BLaER1 (cell line): ENCODE measurements around the gene ANKRD13D.
A peak's percentile ranks its signal among the peaks of the same experiment; 100 is the strongest.
"Not testable (repeated sequence)": the region's sequence is repeated elsewhere in the genome, so short reads cannot be mapped to it uniquely, and the experiment has no call there.

Source experiments
- H3K27ac ChIP-seq: shearing (Covaris generic); formaldehyde crosslinking; 2 replicates; pipeline ENCODE4 v1.8.1; 2022
- H3K27me3 ChIP-seq: shearing (Covaris generic); formaldehyde crosslinking; 2 replicates; pipeline ENCODE4 v1.8.1; 2022
- H3K36me3 ChIP-seq: shearing (Covaris generic); formaldehyde crosslinking; 2 replicates; pipeline ENCODE4 v1.8.1; 2022
- H3K4me1 ChIP-seq: shearing (Covaris generic); formaldehyde crosslinking; 2 replicates; pipeline ENCODE4 v1.8.1; 2022
- H3K4me2 ChIP-seq: shearing (Covaris generic); formaldehyde crosslinking; 2 replicates; pipeline ENCODE4 v1.8.1; 2022
- H3K4me3 ChIP-seq: shearing (Covaris generic); formaldehyde crosslinking; 2 replicates; pipeline ENCODE4 v1.8.1; 2022
- H3K9ac ChIP-seq: shearing (Covaris generic); formaldehyde crosslinking; 2 replicates; pipeline ENCODE4 v1.8.1; 2022
- H3K9me3 ChIP-seq: shearing (Covaris generic); formaldehyde crosslinking; 2 replicates; pipeline ENCODE4 v1.8.1; 2022
- H4K20me1 ChIP-seq: shearing (Covaris generic); formaldehyde crosslinking; 2 replicates; pipeline ENCODE4 v1.8.1; 2022
- Cebpa-rat ChIP-seq: shearing (Covaris generic); IDR thresholded peaks from 2 replicates; pipeline ENCODE4 v1.8.1; 2022

The ANKRD13D gene

GRCh38 chr11:67250059-67251043, 38.8 kb upstream of the ANKRD13D start:
- H3K9me3 ChIP-seq: no peaks in the 10 kb centered on the region
- H3K9ac ChIP-seq: no peak overlapping the region
- no peak for TF ChIP-seq Cebpa-rat
- H3K4me2 ChIP-seq: no peak overlapping the region
- H3K4me1 ChIP-seq: no peaks in the 10 kb centered on the region
- peaks cover 98% of the 10 kb centered on the region for H3K36me3 ChIP-seq
- no peak overlapping the region for H3K27ac ChIP-seq
- no peak overlapping the region for H3K4me3 ChIP-seq
- H3K27me3 ChIP-seq: no peaks in the 10 kb centered on the region
- H4K20me1 ChIP-seq: peaks cover 93% of the 10 kb centered on the region

DNA sequence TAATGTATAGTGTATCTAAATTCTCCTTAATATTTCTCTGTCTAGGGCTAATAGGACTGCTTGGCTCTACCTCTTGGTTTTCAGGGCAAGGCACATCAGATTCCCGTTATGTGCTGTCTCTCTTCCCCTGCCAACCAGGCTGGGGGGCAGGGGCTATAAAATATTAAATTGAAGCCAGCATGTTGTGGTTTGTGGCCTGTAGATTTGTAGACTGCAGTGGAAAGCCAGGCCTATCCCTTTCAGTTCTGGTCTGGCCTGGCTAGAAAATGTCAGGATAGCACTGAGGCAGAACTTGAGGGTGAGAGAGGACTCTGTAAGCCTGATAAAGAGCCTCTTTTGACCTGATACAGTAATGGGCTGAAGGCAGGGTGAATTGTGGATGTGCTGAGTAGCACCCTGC, 37.3 kb upstream of the ANKRD13D start:
- peaks cover 5% of the 10 kb centered on the region for H3K4me1 ChIP-seq
- no peaks in the 10 kb centered on the region for H3K27me3 ChIP-seq
- H4K20me1 ChIP-seq: peaks cover 93% of the 10 kb centered on the region
- H3K9ac ChIP-seq: no peak overlapping the region
- peaks cover 98% of the 10 kb centered on the region for H3K36me3 ChIP-seq
- H3K27ac ChIP-seq: no peak overlapping the region
- no peak for TF ChIP-seq Cebpa-rat
- no peak overlapping the region for H3K4me2 ChIP-seq
- H3K4me3 ChIP-seq: no peak overlapping the region
- H3K9me3 ChIP-seq: no peaks in the 10 kb centered on the region

- H3K9me3 ChIP-seq: no peaks in the 10 kb centered on the region
- no peak overlapping the region for H3K4me3 ChIP-seq
- peaks cover 91% of the 10 kb centered on the region for H4K20me1 ChIP-seq
- TF ChIP-seq Cebpa-rat: no peak
- no peak overlapping the region for H3K27ac ChIP-seq
- H3K36me3 ChIP-seq: peaks cover 95% of the 10 kb centered on the region
- H3K4me1 ChIP-seq: peaks cover 13% of the 10 kb centered on the region
- no peak overlapping the region for H3K4me2 ChIP-seq
- H3K9ac ChIP-seq: no peak overlapping the region
- H3K27me3 ChIP-seq: no peaks in the 10 kb centered on the region
These were observed 36.3 kb upstream of the ANKRD13D start for GRCh38 chr11:67252831-67253239.

- TF ChIP-seq Cebpa-rat: no peak
- H3K9ac ChIP-seq: 0 out of 2 replicates have a peak overlapping the region, but pooled peaks have one; percentile 19
- peaks cover 80% of the 10 kb centered on the region for H4K20me1 ChIP-seq
- peaks cover 83% of the 10 kb centered on the region for H3K36me3 ChIP-seq
- H3K4me3 ChIP-seq: no peak overlapping the region
- H3K27me3 ChIP-seq: no peaks in the 10 kb centered on the region
- H3K9me3 ChIP-seq: no peaks in the 10 kb centered on the region
- H3K4me2 ChIP-seq: no peak overlapping the region
- H3K27ac ChIP-seq: no peak overlapping the region
- peaks cover 13% of the 10 kb centered on the region for H3K4me1 ChIP-seq
These were observed 35.1 kb upstream of the ANKRD13D start for GRCh38 chr11:67253872-67254624.

- Histone ChIP-seq H3K27ac (no peak overlapping the region), H3K36me3 (peaks cover 75% of the 10 kb centered on the region), H4K20me1 (peaks cover 75% of the 10 kb centered on the region), H3K4me1 (peaks cover 13% of the 10 kb centered on the region), H3K9ac (peak overlapping the region; percentile 19; the same call in 1 of the 2 replicates), H3K9me3 (no peaks in the 10 kb centered on the region), H3K4me3 (no peak overlapping the region), H3K4me2 (no peak overlapping the region), H3K27me3 (0 out of 2 replicates have a peak, but pooled peaks cover 3% of the 10 kb centered on the region)
- no peak for TF ChIP-seq Cebpa-rat
These were observed 34.3 kb upstream of the ANKRD13D start for GRCh38 chr11:67254798-67255197.

- Histone ChIP-seq H3K4me1 (peaks cover 13% of the 10 kb centered on the region), H3K4me3 (no peak overlapping the region), H3K27me3 (peaks cover 7% of the 10 kb centered on the region), H3K36me3 (peaks cover 70% of the 10 kb centered on the region), H3K27ac (no peak overlapping the region), H3K4me2 (no peak overlapping the region), H3K9me3 (no peaks in the 10 kb centered on the region), H4K20me1 (peaks cover 69% of the 10 kb centered on the region), H3K9ac (peak overlapping the region; percentile 19)
- TF ChIP-seq Cebpa-rat: no peak
These were observed 33.8 kb upstream of the ANKRD13D start for GRCh38 chr11:67255353-67255752.

DNA sequence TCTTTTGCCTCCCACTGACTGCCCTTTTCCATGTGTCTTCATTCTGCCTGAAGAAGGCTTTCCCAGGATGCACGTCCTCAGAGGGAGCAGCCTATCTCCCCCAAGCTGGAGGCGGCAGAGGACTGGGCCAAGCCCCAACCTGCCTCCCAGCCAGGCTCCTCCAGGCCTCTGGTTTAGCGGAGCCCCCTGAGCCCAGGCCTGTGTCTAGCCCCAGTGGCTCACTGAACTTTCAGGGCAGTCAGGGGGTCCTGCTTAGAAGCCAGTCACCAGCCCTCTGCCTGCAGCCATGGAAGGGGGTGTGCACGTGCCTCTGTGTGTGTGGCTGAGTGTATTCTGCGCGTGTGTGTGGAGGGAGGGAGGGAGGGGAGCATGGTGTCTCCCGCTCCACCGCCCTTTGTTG, 33.2 kb upstream of the ANKRD13D start:
- no peak overlapping the region for H3K27ac ChIP-seq
- no peak overlapping the region for H3K4me3 ChIP-seq
- H3K4me1 ChIP-seq: peaks cover 13% of the 10 kb centered on the region
- peaks cover 13% of the 10 kb centered on the region for H3K27me3 ChIP-seq
- peaks cover 64% of the 10 kb centered on the region for H4K20me1 ChIP-seq
- H3K9me3 ChIP-seq: no peaks in the 10 kb centered on the region
- TF ChIP-seq Cebpa-rat: no peak
- H3K9ac ChIP-seq: peak overlapping the region; percentile 19; the same call in 1 of the 2 replicates
- H3K4me2 ChIP-seq: no peak overlapping the region
- H3K36me3 ChIP-seq: peaks cover 65% of the 10 kb centered on the region

- no peak for TF ChIP-seq Cebpa-rat
- H4K20me1 ChIP-seq: peaks cover 56% of the 10 kb centered on the region
- H3K36me3 ChIP-seq: peaks cover 57% of the 10 kb centered on the region
- H3K27me3 ChIP-seq: peaks cover 19% of the 10 kb centered on the region
- H3K4me2 ChIP-seq: peak overlapping the region; percentile 26
- H3K27ac ChIP-seq: no peak overlapping the region
- peaks cover 18% of the 10 kb centered on the region for H3K4me1 ChIP-seq
- H3K9ac ChIP-seq: 0 out of 2 replicates have a peak overlapping the region, but pooled peaks have one; percentile 5
- H3K9me3 ChIP-seq: no peaks in the 10 kb centered on the region
- no peak overlapping the region for H3K4me3 ChIP-seq
These were observed 32.5 kb upstream of the ANKRD13D start for GRCh38 chr11:67256477-67257135.

DNA sequence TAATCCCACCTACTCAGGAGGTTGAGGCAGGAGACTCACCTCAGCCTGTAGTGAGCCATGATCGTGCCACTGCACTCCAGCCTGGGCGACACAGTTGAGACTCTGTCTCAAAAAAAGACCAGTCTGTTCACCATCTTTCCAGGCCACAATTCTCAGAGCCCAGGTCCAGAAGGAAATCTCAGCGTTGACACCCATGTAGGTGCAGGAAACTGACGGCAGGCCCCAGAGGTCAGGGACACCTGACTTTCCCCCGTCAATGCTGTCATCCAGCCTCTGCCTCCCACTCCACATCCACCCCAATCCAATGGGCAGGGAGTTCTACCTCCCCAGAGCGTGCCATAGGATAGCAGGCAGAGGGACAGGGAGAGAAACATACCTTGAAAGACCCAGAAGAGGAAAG, 28.7 kb upstream of the ANKRD13D start:
- no peak overlapping the region for H3K9ac ChIP-seq
- H3K36me3 ChIP-seq: peaks cover 19% of the 10 kb centered on the region
- no peak overlapping the region for H3K27ac ChIP-seq
- peaks cover 26% of the 10 kb centered on the region for H3K27me3 ChIP-seq
- H3K4me3 ChIP-seq: no peak overlapping the region
- no peak for TF ChIP-seq Cebpa-rat
- peaks cover 18% of the 10 kb centered on the region for H4K20me1 ChIP-seq
- H3K4me1 ChIP-seq: peaks cover 56% of the 10 kb centered on the region
- no peaks in the 10 kb centered on the region for H3K9me3 ChIP-seq
- no peak overlapping the region for H3K4me2 ChIP-seq

DNA sequence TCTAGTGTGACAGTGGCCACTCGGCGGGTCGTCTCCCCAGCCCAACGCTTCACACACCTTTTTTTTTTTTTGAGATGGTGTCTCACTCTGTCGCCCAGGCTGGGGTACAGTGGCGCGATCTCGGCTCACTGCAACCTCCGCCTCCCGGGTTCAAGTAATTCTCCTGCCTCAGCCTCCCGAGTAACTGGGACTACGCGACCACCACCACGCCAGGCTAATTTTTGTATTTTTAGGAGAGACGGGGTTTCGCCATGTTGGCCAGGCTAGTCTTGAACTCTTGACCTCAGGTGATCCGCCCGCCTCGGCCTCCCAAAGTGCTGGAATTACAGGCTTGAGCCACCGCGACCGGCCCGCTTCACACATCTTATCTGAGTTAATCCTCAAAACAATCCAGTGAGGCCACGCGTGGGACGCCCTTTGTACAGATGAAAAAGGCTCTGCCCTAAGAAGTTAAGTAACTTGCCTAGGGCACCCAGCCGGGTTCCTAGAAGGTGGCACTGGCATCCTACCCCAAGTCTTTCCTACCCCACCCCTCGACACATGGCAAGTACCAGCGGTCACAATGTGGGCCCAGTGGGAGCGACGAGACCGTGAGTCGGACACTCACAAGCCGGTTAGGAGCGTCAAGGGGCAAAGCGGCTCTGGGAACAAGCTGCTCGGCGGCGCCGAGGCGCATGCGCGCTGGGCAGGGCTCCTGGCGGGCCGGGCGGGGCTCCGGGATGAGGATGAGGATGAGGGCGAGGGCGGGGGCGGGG, 28.0 kb upstream of the ANKRD13D start:
- not testable (repeated sequence) for H3K4me3 ChIP-seq, H3K9ac ChIP-seq, H3K9me3 ChIP-seq, H3K27ac ChIP-seq
- peak overlapping the region; percentile 80 for H3K4me2 ChIP-seq
- H4K20me1 ChIP-seq: peaks cover 13% of the 10 kb centered on the region
- peaks cover 26% of the 10 kb centered on the region for H3K27me3 ChIP-seq
- peaks cover 62% of the 10 kb centered on the region for H3K4me1 ChIP-seq
- peaks cover 13% of the 10 kb centered on the region for H3K36me3 ChIP-seq
